Panc1 (cell line): ENCODE data around the gene UFD1.
A peak's percentile ranks its signal among the peaks of the same experiment; 100 is the strongest.

Source experiments
- POLR2AphosphoS5 ChIP-seq: IDR thresholded peaks from 2 replicates; pipeline ENCODE4 v1.6.1; 2012; ENCODE audit warnings: mild to moderate bottlenecking, low read depth, low read length, moderate library complexity
- REST ChIP-seq, 2 experiments: IDR thresholded peaks; 2 replicates each; pipeline ENCODE4 v1.6.1; 2011 to 2012; ENCODE audit warnings: low read depth in 2 of 2, control low read depth in 1 of 2, low read length in 1 of 2, mild to moderate bottlenecking in 1 of 2, moderate library complexity in 1 of 2; ENCODE audit not compliant: insufficient read depth in 1 of 2
- TF ChIP-seq, protein P1 (sequence below): fragments of 450-650 bp; IDR thresholded peaks from 2 replicates; pipeline ENCODE4 v1.5.1; 2017; ENCODE audit warnings: mild to moderate bottlenecking

DNA sequence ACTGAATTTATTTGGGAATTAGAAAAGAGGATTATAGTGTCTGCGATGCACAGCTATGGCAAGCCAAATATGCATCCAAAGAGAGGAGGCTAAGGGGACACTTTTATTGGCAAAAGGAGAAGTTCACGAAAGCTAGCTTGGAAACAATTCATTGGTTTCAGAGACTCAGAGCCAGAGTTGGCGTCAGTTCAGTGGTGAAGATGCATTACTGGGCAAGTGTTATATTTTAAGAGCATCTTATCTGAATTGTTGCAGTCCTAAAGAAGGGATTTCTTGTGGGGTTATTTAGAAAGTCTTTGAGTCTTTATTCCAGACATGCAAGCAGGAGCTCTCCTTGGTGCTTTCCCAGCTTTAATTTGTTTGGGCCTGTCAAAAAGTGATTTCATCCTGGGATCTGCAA lies 30.2 kb upstream of the UFD1 start:
- 0 out of 4 replicates have a peak, but pooled peaks of 1 of the 2 experiments have one; percentile 20 for TF ChIP-seq REST (IDR thresholded peaks at IDR 0.05; ENCODE audit: insufficient read depth in 1 of 2, low read depth in 2 of 2, low read length in 1 of 2)
- TF ChIP-seq, protein P1, sequence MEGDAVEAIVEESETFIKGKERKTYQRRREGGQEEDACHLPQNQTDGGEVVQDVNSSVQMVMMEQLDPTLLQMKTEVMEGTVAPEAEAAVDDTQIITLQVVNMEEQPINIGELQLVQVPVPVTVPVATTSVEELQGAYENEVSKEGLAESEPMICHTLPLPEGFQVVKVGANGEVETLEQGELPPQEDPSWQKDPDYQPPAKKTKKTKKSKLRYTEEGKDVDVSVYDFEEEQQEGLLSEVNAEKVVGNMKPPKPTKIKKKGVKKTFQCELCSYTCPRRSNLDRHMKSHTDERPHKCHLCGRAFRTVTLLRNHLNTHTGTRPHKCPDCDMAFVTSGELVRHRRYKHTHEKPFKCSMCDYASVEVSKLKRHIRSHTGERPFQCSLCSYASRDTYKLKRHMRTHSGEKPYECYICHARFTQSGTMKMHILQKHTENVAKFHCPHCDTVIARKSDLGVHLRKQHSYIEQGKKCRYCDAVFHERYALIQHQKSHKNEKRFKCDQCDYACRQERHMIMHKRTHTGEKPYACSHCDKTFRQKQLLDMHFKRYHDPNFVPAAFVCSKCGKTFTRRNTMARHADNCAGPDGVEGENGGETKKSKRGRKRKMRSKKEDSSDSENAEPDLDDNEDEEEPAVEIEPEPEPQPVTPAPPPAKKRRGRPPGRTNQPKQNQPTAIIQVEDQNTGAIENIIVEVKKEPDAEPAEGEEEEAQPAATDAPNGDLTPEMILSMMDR, result no peak
- no peak for TF ChIP-seq POLR2AphosphoS5
